Fibroblast of lung (primary cell): ENCODE results near the gene CERS2. TPM values are rescaled to one million over a fixed set of nuclear protein-coding genes. Genes with fewer than 3 reads are reported as not detected.

Source experiments
- DNase-seq, 2 donors: peaks; one replicate each; pipeline versions ENCODE4 v3.0.0 to v3.0.0-alpha.2; 2010; ENCODE audit warnings: low read depth in 2 of 2
- H2AFZ ChIP-seq: 2 replicates; pipeline ENCODE4 v1.5.1; 2012; ENCODE audit warnings: low read length, control low read depth, inconsistent platforms
- H3K27ac ChIP-seq: 2 replicates; pipeline ENCODE4 v1.5.1; 2011; ENCODE audit warnings: low read length, control low read depth; ENCODE audit not compliant: insufficient read depth
- H3K27me3 ChIP-seq: 2 replicates; pipeline ENCODE4 v1.5.1; 2011; ENCODE audit warnings: mild to moderate bottlenecking, low read length; ENCODE audit not compliant: control insufficient read depth, insufficient read depth
- H3K36me3 ChIP-seq: 2 replicates; pipeline ENCODE4 v1.5.1; 2011; ENCODE audit warnings: low read length; ENCODE audit not compliant: control insufficient read depth, insufficient read depth
- H3K4me1 ChIP-seq: 2 replicates; pipeline ENCODE4 v1.5.1; 2011; ENCODE audit warnings: low read length; ENCODE audit not compliant: control insufficient read depth, insufficient read depth; ENCODE audit errors: extremely low read depth
- H3K4me2 ChIP-seq: 2 replicates; pipeline ENCODE4 v1.5.1; 2011; ENCODE audit warnings: low read length, control low read depth; ENCODE audit not compliant: insufficient read depth; ENCODE audit errors: extremely low read depth
- H3K4me3 ChIP-seq, 4 experiments: fragments of 200-600 bp in 1 of 4; sonication (generic) in 1 of 4; replicated peaks in 1 of 4; 2 replicates each; pipeline ENCODE4 v1.5.1; 2011 to 2016; ENCODE audit warnings: low read length in 4 of 4, low read depth in 3 of 4, mild to moderate bottlenecking in 3 of 4, control low read depth in 2 of 4, inconsistent platforms in 1 of 4, mixed read lengths in 1 of 4; ENCODE audit not compliant: insufficient read depth in 1 of 4; ENCODE audit errors: control extremely low read depth in 1 of 4
- H3K79me2 ChIP-seq: 2 replicates; pipeline ENCODE4 v1.5.1; 2012; ENCODE audit warnings: mild to moderate bottlenecking, low read length, inconsistent platforms; ENCODE audit not compliant: control insufficient read depth, insufficient read depth
- H3K9ac ChIP-seq: 2 replicates; pipeline ENCODE4 v1.5.1; 2011; ENCODE audit warnings: mild to moderate bottlenecking, low read length, control low read depth; ENCODE audit not compliant: insufficient read depth
- H3K9me3 ChIP-seq: 2 replicates; pipeline ENCODE4 v1.5.1; 2012; ENCODE audit warnings: low read depth, low read length; ENCODE audit not compliant: control insufficient read depth, insufficient read depth
- H4K20me1 ChIP-seq: 2 replicates; pipeline ENCODE4 v1.5.1; 2011; ENCODE audit warnings: low read length; ENCODE audit not compliant: control insufficient read depth, insufficient read depth; ENCODE audit errors: extremely low read depth
- CTCF ChIP-seq, 2 donors: IDR thresholded peaks in 1 of 2; conservative IDR thresholded peaks in 1 of 2; 1 replicate in 1 of 2; 2 replicates in 1 of 2; pipeline ENCODE4 v1.5.1; 2011 to 2012; ENCODE audit warnings: low read length in 2 of 2, control low read depth in 1 of 2, inconsistent platforms in 1 of 2, low read depth in 1 of 2, mild to moderate bottlenecking in 1 of 2
- EZH2 ChIP-seq: IDR thresholded peaks from 2 replicates; pipeline ENCODE4 v1.5.1; 2012; ENCODE audit warnings: low read length, control low read depth, mild to moderate bottlenecking; ENCODE audit errors: missing control alignments
- polyA plus RNA-seq, 2 donors: library from polyadenylated mRNA; depleted of rRNA in 1 of 2; stranded (reverse) in 1 of 2; unstranded in 1 of 2; fragments of >200 nt; gene quantifications; 2 replicates each; pipeline ENCODE4 v1.2.1, GENCODE V29; 2011 to 2012; ENCODE audit warnings: missing spikeins in 1 of 2
- total RNA-seq: library from RNA; depleted of rRNA; stranded (reverse); fragments of >200 nt; gene quantifications from 2 replicates; pipeline ENCODE4 v1.2.1, GENCODE V29; 2014

The CERS2 gene
- total and polyA plus RNA-seq, 2 donors (not counting 1 experiment from before 2014, with no cell fraction given) = 190 to 254 TPM

- peak overlapping the region; percentile 56 for H3K9ac ChIP-seq
- H4K20me1 ChIP-seq = no peaks in the 10 kb centered on the region
- peak overlapping the region; percentile 84 for H2AFZ ChIP-seq
- H3K79me2 ChIP-seq = peaks cover 3% of the 10 kb centered on the region
- no peak for DNase-seq
- H3K4me2 ChIP-seq = peak overlapping the region; percentile 99
- H3K9me3 ChIP-seq = no peaks in the 10 kb centered on the region
- peak overlapping the region; percentile 64 to 84 (median 72) for H3K4me3 ChIP-seq
- no peaks in the 10 kb centered on the region for H3K27me3 ChIP-seq
- peak overlapping the region; percentile 94 for H3K27ac ChIP-seq
- peaks cover 3% of the 10 kb centered on the region for H3K36me3 ChIP-seq
- peaks cover 14% of the 10 kb centered on the region for H3K4me1 ChIP-seq
- no peak for TF ChIP-seq CTCF (conservative IDR thresholded peaks at IDR 0.05 in 1 of 2, IDR thresholded peaks at IDR 0.05 in 1 of 2; ENCODE audit: low read depth in 1 of 2, low read length in 2 of 2)
- TF ChIP-seq EZH2 = no peak
Measured at GRCh38 chr1:151005729-151006319, 31.2 kb upstream of the CERS2 start.

GRCh38 chr1:151003180-151003579 is 28.5 kb upstream of the CERS2 start:
- Histone ChIP-seq H3K4me3 (peak overlapping the region in 1 of 4 experiments; percentile 15), H3K4me2 (no peak overlapping the region), H3K9me3 (no peaks in the 10 kb centered on the region), H4K20me1 (no peaks in the 10 kb centered on the region), H2AFZ (no peak overlapping the region), H3K36me3 (peaks cover 3% of the 10 kb centered on the region), H3K79me2 (peaks cover 3% of the 10 kb centered on the region), H3K9ac (no peak overlapping the region), H3K4me1 (peaks cover 12% of the 10 kb centered on the region), H3K27me3 (no peaks in the 10 kb centered on the region), H3K27ac (no peak overlapping the region)
- TF ChIP-seq EZH2 = no peak
- no peak for DNase-seq

GRCh38 chr1:151002611-151003010 is 28.0 kb upstream of the CERS2 start:
- H3K4me2 ChIP-seq = no peak overlapping the region
- no peak overlapping the region for H3K27ac ChIP-seq
- no peak overlapping the region for H3K9ac ChIP-seq
- no peak overlapping the region for H3K4me3 ChIP-seq
- no peaks in the 10 kb centered on the region for H4K20me1 ChIP-seq
- H3K4me1 ChIP-seq = peaks cover 10% of the 10 kb centered on the region
- peaks cover 3% of the 10 kb centered on the region for H3K79me2 ChIP-seq
- DNase-seq = no peak
- no peak overlapping the region for H2AFZ ChIP-seq
- H3K27me3 ChIP-seq = no peaks in the 10 kb centered on the region
- no peaks in the 10 kb centered on the region for H3K9me3 ChIP-seq
- H3K36me3 ChIP-seq = peaks cover 3% of the 10 kb centered on the region
- TF ChIP-seq EZH2 (no peak), CTCF (conservative IDR thresholded peaks at IDR 0.05 in 1 of 2, IDR thresholded peaks at IDR 0.05 in 1 of 2; ENCODE audit: low read depth in 1 of 2, low read length in 2 of 2) (no peak)
